22Rv1 (cell line): ENCODE data around the gene CD200R1L.

Source experiments
- CTCF ChIP-seq: fragments of 450-650 bp; IDR thresholded peaks from 2 replicates; pipeline ENCODE4 v1.5.1; 2017; ENCODE audit warnings: mild to moderate bottlenecking
- ZFX ChIP-seq: fragments of 450-650 bp; IDR thresholded peaks from 2 replicates; pipeline ENCODE4 v1.6.1; 2017; ENCODE audit warnings: antibody characterized with exemption, borderline replicate concordance

DNA sequence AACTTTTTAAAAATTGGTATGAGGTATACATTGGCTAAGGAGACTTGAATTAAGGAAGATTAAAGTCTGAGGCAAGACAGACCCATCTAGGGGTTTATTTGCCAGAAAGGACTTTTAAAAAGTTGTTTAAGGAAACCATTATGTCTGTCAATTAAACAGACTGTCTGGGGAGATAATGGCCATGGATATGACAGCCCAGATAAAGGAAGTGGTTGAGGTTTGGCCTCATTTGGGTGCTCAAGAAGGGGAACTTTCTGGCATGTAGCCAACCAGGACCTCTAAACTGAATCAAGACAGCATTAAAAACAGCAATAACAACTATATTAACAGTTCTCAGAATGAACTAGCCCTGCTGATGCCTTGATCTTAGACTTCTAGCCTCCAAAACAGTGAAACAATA is 9.9 kb upstream of the CD200R1L start:
- no peak for TF ChIP-seq CTCF
- TF ChIP-seq ZFX = no peak
